Keratinocyte (primary cell): ENCODE data around the gene PCCA. TPM values are rescaled to one million over a fixed set of nuclear protein-coding genes. Genes with fewer than 3 reads are reported as not detected.

Experiments
- DNase-seq: peaks from one replicate; pipeline ENCODE4 v3.0.0-alpha.2; 2011; ENCODE audit warnings: low read depth, missing footprints, low spot score
- FAIRE-seq: peaks from 2 replicates; lab custom pipeline; 2011; peaks lifted over from hg19 to GRCh38; lab: Jason Lieb, UNC
- H2AFZ ChIP-seq: 2 replicates; pipeline ENCODE4 v1.6.0; 2012; ENCODE audit warnings: low read length, control low read depth, inconsistent platforms; ENCODE audit not compliant: control insufficient read depth
- H3K27ac ChIP-seq: 2 replicates; pipeline ENCODE4 v1.5.1; 2011; ENCODE audit warnings: low read length; ENCODE audit not compliant: control insufficient read depth, insufficient read depth
- H3K27me3 ChIP-seq: 3 replicates; pipeline ENCODE4 v1.6.0; 2011; ENCODE audit warnings: low read length; ENCODE audit not compliant: control insufficient read depth, insufficient read depth; ENCODE audit errors: extremely low read depth
- H3K36me3 ChIP-seq, 2 experiments: 2 replicates in 1 of 2; 3 replicates in 1 of 2; pipeline ENCODE4 v1.5.1; 2011; ENCODE audit warnings: low read length in 2 of 2, mild to moderate bottlenecking in 1 of 2; ENCODE audit not compliant: control insufficient read depth in 2 of 2, insufficient read depth in 2 of 2; ENCODE audit errors: extremely low read depth in 1 of 2
- H3K4me1 ChIP-seq: 3 replicates; pipeline ENCODE4 v1.5.1; 2011; ENCODE audit warnings: low read length; ENCODE audit not compliant: control insufficient read depth, insufficient read depth; ENCODE audit errors: extremely low read depth
- H3K4me2 ChIP-seq: 3 replicates; pipeline ENCODE4 v1.6.0; 2011; ENCODE audit warnings: low read depth, low read length; ENCODE audit not compliant: control insufficient read depth, insufficient read depth; ENCODE audit errors: extremely low read depth
- H3K4me3 ChIP-seq, 3 experiments: fragments of 200-600 bp in 1 of 3; sonication (generic) in 1 of 3; 2 replicates in 2 of 3; 3 replicates in 1 of 3; pipeline ENCODE4 v1.5.1; 2011 to 2016; ENCODE audit warnings: low read length in 3 of 3, mild to moderate bottlenecking in 3 of 3, control low read depth in 2 of 3, inconsistent platforms in 1 of 3, low read depth in 1 of 3, mixed read lengths in 1 of 3, mixed run types in 1 of 3, moderate library complexity in 1 of 3; ENCODE audit not compliant: control insufficient read depth in 2 of 3, insufficient read depth in 2 of 3; ENCODE audit errors: extremely low read depth in 1 of 3
- H3K79me2 ChIP-seq: 2 replicates; pipeline ENCODE4 v1.6.0; 2012; ENCODE audit warnings: low read length; ENCODE audit not compliant: control insufficient read depth, insufficient read depth
- H3K9ac ChIP-seq: 3 replicates; pipeline ENCODE4 v1.6.0; 2011; ENCODE audit warnings: low read length; ENCODE audit not compliant: control insufficient read depth, insufficient read depth; ENCODE audit errors: extremely low read depth
- H3K9me1 ChIP-seq: 3 replicates; pipeline ENCODE4 v1.6.0; 2011; ENCODE audit warnings: low read length; ENCODE audit not compliant: control insufficient read depth, insufficient read depth; ENCODE audit errors: extremely low read depth
- H3K9me3 ChIP-seq: 2 replicates; pipeline ENCODE4 v1.5.1; 2012; ENCODE audit warnings: low read depth, low read length; ENCODE audit not compliant: control insufficient read depth
- H4K20me1 ChIP-seq: 3 replicates; pipeline ENCODE4 v1.6.0; 2011; ENCODE audit warnings: low read length; ENCODE audit not compliant: control insufficient read depth, insufficient read depth; ENCODE audit errors: extremely low read depth
- CTCF ChIP-seq, 3 experiments: IDR thresholded peaks in 1 of 3; conservative IDR thresholded peaks in 1 of 3; optimal IDR thresholded peaks in 1 of 3; 2 replicates in 2 of 3; 3 replicates in 1 of 3; pipeline versions ENCODE3 to v1.5.1; 2011; ENCODE audit warnings: low read length in 3 of 3, mild to moderate bottlenecking in 3 of 3, moderate library complexity in 2 of 3, control low read depth in 1 of 3, inconsistent platforms in 1 of 3; ENCODE audit not compliant: insufficient read depth in 2 of 3; ENCODE audit errors: extremely low read depth in 1 of 3
- EZH2 ChIP-seq: IDR thresholded peaks from one replicate; pipeline ENCODE4 v1.6.1; 2012; ENCODE audit warnings: inconsistent platforms, mild to moderate bottlenecking, low read length, moderate library complexity
- dilution Hi-C: fragments of 300-500 bp; cut with MboI; formaldehyde crosslinking; loops from one replicate; pipeline ENCODE4 v1.7.0; 2020; ENCODE audit warnings: low sequenced_read_pairs; ENCODE audit not compliant: extremely low pct_ligation_motif_present
- polyA plus RNA-seq, 5 experiments: library from polyadenylated mRNA; depleted of rRNA in 3 of 5; stranded (reverse) in 3 of 5; stranded (forward) in 1 of 5; unstranded in 1 of 5; fragments of >200 nt; gene quantifications; 1 replicate in 1 of 5; 2 replicates in 3 of 5; 3 replicates in 1 of 5; pipeline versions ENCODE4 v1.2.1 to v1.2.3, GENCODE V29; 2011 to 2012; ENCODE audit warnings: missing spikeins in 2 of 5, low read depth in 1 of 5, low replicate concordance in 1 of 5

PCCA gene
- polyA plus RNA-seq, 1 donor (not counting 4 experiments of a cell fraction or from before 2014, with no cell fraction given), result 8.1 TPM

GRCh38 chr13:100344544-100344943, 255.7 kb downstream of the PCCA start:
- Histone ChIP-seq H3K4me2 (no peak overlapping the region), H3K4me3 (no peak overlapping the region), H3K27me3 (no peaks in the 10 kb centered on the region), H3K36me3 (no peaks in the 10 kb centered on the region), H2AFZ (no peak overlapping the region), H4K20me1 (no peaks in the 10 kb centered on the region), H3K9me3 (no peaks in the 10 kb centered on the region), H3K27ac (no peak overlapping the region), H3K9ac (no peak overlapping the region), H3K4me1 (no peaks in the 10 kb centered on the region), H3K79me2 (no peaks in the 10 kb centered on the region), H3K9me1 (no peaks in the 10 kb centered on the region)
- FAIRE-seq (no peak), DNase-seq (no peak)
- dilution Hi-C loops, result no loop called here
- no peak for TF ChIP-seq EZH2
- TF ChIP-seq CTCF (optimal IDR thresholded peaks at IDR 0.05 in 1 of 3, IDR thresholded peaks at IDR 0.05 in 1 of 3, conservative IDR thresholded peaks at IDR 0.05 in 1 of 3; ENCODE audit: extremely low read depth in 1 of 3, insufficient read depth in 2 of 3, low read length in 3 of 3), result no peak

- no peaks in the 10 kb centered on the region for H4K20me1 ChIP-seq
- H3K27ac ChIP-seq, result no peak overlapping the region
- H3K9me3 ChIP-seq, result no peaks in the 10 kb centered on the region
- no peak overlapping the region for H2AFZ ChIP-seq
- no peaks in the 10 kb centered on the region for H3K27me3 ChIP-seq
- no peaks in the 10 kb centered on the region for H3K4me1 ChIP-seq
- no peaks in the 10 kb centered on the region for H3K79me2 ChIP-seq
- H3K4me3 ChIP-seq, result no peak overlapping the region
- H3K36me3 ChIP-seq, result no peaks in the 10 kb centered on the region
- TF ChIP-seq EZH2, result no peak
- no peak for TF ChIP-seq CTCF (optimal IDR thresholded peaks at IDR 0.05 in 1 of 3, IDR thresholded peaks at IDR 0.05 in 1 of 3, conservative IDR thresholded peaks at IDR 0.05 in 1 of 3; ENCODE audit: extremely low read depth in 1 of 3, insufficient read depth in 2 of 3, low read length in 3 of 3)
- no peak overlapping the region for H3K4me2 ChIP-seq
- FAIRE-seq (no peak), DNase-seq (no peak)
- H3K9me1 ChIP-seq, result no peaks in the 10 kb centered on the region
- no peak overlapping the region for H3K9ac ChIP-seq
- dilution Hi-C loops, result no loop called here
Observed at GRCh38 chr13:100347968-100348367, 259.1 kb downstream of the PCCA start.
